Endothelial cell of umbilical vein (primary cell): ENCODE measurements around the gene MTSS2. TPM values are rescaled to one million over a fixed set of nuclear protein-coding genes. Genes with fewer than 3 reads are reported as not detected.
"Not testable (repeated sequence)": the region's sequence is repeated elsewhere in the genome, so short reads cannot be mapped to it uniquely, and the experiment has no call there.

Experiments used
- BruUV-seq: library from RNA; stranded (reverse); fragments of 400-500 nt; replicated peaks from 2 replicates; lab custom pipeline; 2021; lab: Mats Ljungman, UMichigan
- CTCF ChIA-PET: fragments of 300-600, 350-600 bp; sonication (Branson Sonifier 250); formaldehyde crosslinking; loops from one replicate; lab custom pipeline; 2021; ENCODE audit warnings: antibody characterized with exemption, inconsistent platforms; lab: Charles Lee
- POLR2A ChIA-PET: fragments of 300-600, 350-600 bp; sonication (Branson Sonifier 250); formaldehyde crosslinking; loops from one replicate; lab custom pipeline; 2021; ENCODE audit warnings: antibody characterized with exemption, inconsistent platforms; lab: Charles Lee
- DNase-seq: peaks from one replicate; pipeline ENCODE4 v3.0.0-alpha.2; 2011; ENCODE audit warnings: low read depth, low spot score
- FAIRE-seq: peaks from 2 replicates; lab custom pipeline; 2011; peaks lifted over from hg19 to GRCh38; lab: Jason Lieb, UNC
- H2AFZ ChIP-seq: 2 replicates; pipeline ENCODE4 v1.6.0; 2012; ENCODE audit warnings: low read depth, low read length, control low read depth, inconsistent platforms
- H3K27ac ChIP-seq: 2 replicates; pipeline ENCODE4 v1.5.1; 2011; ENCODE audit warnings: low read depth, mild to moderate bottlenecking, control low read depth, low read length, moderate library complexity; ENCODE audit not compliant: insufficient read depth
- H3K27me3 ChIP-seq, 2 experiments: 2 replicates each; pipeline versions ENCODE4 v1.6.0 to v1.6.1; 2011; ENCODE audit warnings: low read length in 2 of 2, mixed read lengths in 1 of 2; ENCODE audit not compliant: control insufficient read depth in 2 of 2, insufficient read depth in 2 of 2
- H3K36me3 ChIP-seq, 2 experiments: 2 replicates in 1 of 2; 3 replicates in 1 of 2; pipeline ENCODE4 v1.5.1; 2011; ENCODE audit warnings: low read length in 2 of 2, mild to moderate bottlenecking in 1 of 2, moderate library complexity in 1 of 2; ENCODE audit not compliant: control insufficient read depth in 2 of 2, insufficient read depth in 2 of 2; ENCODE audit errors: extremely low read depth in 1 of 2
- H3K4me1 ChIP-seq: 3 replicates; pipeline ENCODE4 v1.5.1; 2011; ENCODE audit warnings: mild to moderate bottlenecking, low read length; ENCODE audit not compliant: control insufficient read depth, insufficient read depth; ENCODE audit errors: extremely low read depth
- H3K4me2 ChIP-seq: 2 replicates; pipeline ENCODE4 v1.6.1; 2011; ENCODE audit warnings: low read length, control low read depth, mixed read lengths; ENCODE audit not compliant: insufficient read depth
- H3K4me3 ChIP-seq, 3 experiments: fragments of 200-600 bp in 1 of 3; sonication (generic), shearing (Covaris generic) in 1 of 3; replicated peaks in 1 of 3; 2 replicates each; pipeline ENCODE4 v1.5.1; 2011 to 2016; ENCODE audit warnings: control low read depth in 3 of 3, low read length in 3 of 3, mild to moderate bottlenecking in 2 of 3, inconsistent platforms in 1 of 3, low read depth in 1 of 3, moderate library complexity in 1 of 3; ENCODE audit not compliant: insufficient read depth in 1 of 3
- H3K79me2 ChIP-seq: 2 replicates; pipeline ENCODE4 v1.6.0; 2012; ENCODE audit warnings: low read length, inconsistent platforms; ENCODE audit not compliant: control insufficient read depth, insufficient read depth
- H3K9ac ChIP-seq: replicated peaks from 2 replicates; pipeline ENCODE3; 2011; ENCODE audit warnings: low read length, control low read depth; ENCODE audit not compliant: insufficient read depth; ENCODE audit errors: extremely low read depth
- H3K9me1 ChIP-seq: replicated peaks from 3 replicates; pipeline ENCODE4 v1.6.0; 2011; ENCODE audit warnings: mild to moderate bottlenecking, low read length; ENCODE audit not compliant: control insufficient read depth, insufficient read depth; ENCODE audit errors: extremely low read depth
- H3K9me3 ChIP-seq: replicated peaks from 2 replicates; pipeline ENCODE4 v1.5.1; 2012; ENCODE audit warnings: low read length, inconsistent platforms; ENCODE audit not compliant: control insufficient read depth, insufficient read depth
- H4K20me1 ChIP-seq: replicated peaks from 2 replicates; pipeline ENCODE3; 2011; ENCODE audit warnings: mild to moderate bottlenecking, low read length; ENCODE audit not compliant: control insufficient read depth, insufficient read depth; ENCODE audit errors: extremely low read depth
- EZH2 ChIP-seq: IDR thresholded peaks from 2 replicates; pipeline ENCODE4 v1.6.1; 2012; ENCODE audit warnings: borderline replicate concordance, low read depth, mild to moderate bottlenecking, moderate library complexity, low read length, inconsistent platforms; ENCODE audit not compliant: severe bottlenecking
- JUN ChIP-seq: IDR thresholded peaks from 2 replicates; pipeline ENCODE4 v1.6.1; 2011; ENCODE audit warnings: borderline replicate concordance, low read depth; ENCODE audit not compliant: insufficient read length, insufficient read depth
- MAX ChIP-seq: IDR thresholded peaks from 2 replicates; pipeline ENCODE4 v1.6.1; 2011; ENCODE audit not compliant: insufficient read depth, insufficient read length
- MYC ChIP-seq: IDR thresholded peaks from one replicate; pipeline ENCODE4 v1.6.1; 2011; ENCODE audit warnings: mild to moderate bottlenecking, low read depth, low read length
- POLR2A ChIP-seq: IDR thresholded peaks from 2 replicates; pipeline ENCODE4 v1.6.1; 2012; ENCODE audit warnings: low read depth, mild to moderate bottlenecking, control low read depth, low read length
- POLR2AphosphoS5 ChIP-seq: IDR thresholded peaks from 2 replicates; pipeline ENCODE4 v1.6.1; 2012; ENCODE audit warnings: low read depth, mild to moderate bottlenecking, control low read depth, low read length, moderate library complexity; ENCODE audit not compliant: insufficient read depth
- dilution Hi-C: fragments of 300-500 bp; cut with MboI; formaldehyde crosslinking; loops from one replicate; pipeline ENCODE4 v1.15.0; 2019; ENCODE audit warnings: low sequenced_read_pairs; ENCODE audit not compliant: extremely low pct_ligation_motif_present
- intact Hi-C: fragments of 100-400 bp; cut with micrococcal nuclease; formaldehyde crosslinking; loops from one replicate; pipeline ENCODE4 v1.10.0; 2022
- polyA plus RNA-seq, 4 experiments: library from polyadenylated mRNA; depleted of rRNA in 3 of 4; stranded (reverse) in 3 of 4; unstranded in 1 of 4; fragments of >200 nt; gene quantifications; 2 replicates each; pipeline versions ENCODE4 v1.2.1 to v1.2.3, GENCODE V29; 2011 to 2012; ENCODE audit warnings: missing spikeins in 1 of 4
- total RNA-seq: library from RNA; stranded (reverse); gene quantifications from 2 replicates; pipeline ENCODE4 v1.2.3, GENCODE V29; 2021
- TF ChIP-seq, protein P1 (sequence below), 2 donors: IDR thresholded peaks; 1 replicate in 1 of 2; 2 replicates in 1 of 2; pipeline ENCODE4 v1.5.1; 2011; ENCODE audit warnings: low read length in 2 of 2, mild to moderate bottlenecking in 2 of 2, moderate library complexity in 2 of 2, control low read depth in 1 of 2, inconsistent platforms in 1 of 2, low read depth in 1 of 2; ENCODE audit not compliant: insufficient read depth in 1 of 2; ENCODE audit errors: extremely low read depth in 1 of 2

MTSS2 gene
- total and polyA plus RNA-seq, 2 donors (not counting 3 experiments of a cell fraction or from before 2014, with no cell fraction given), result 38.4 to 42.3 TPM

DNA sequence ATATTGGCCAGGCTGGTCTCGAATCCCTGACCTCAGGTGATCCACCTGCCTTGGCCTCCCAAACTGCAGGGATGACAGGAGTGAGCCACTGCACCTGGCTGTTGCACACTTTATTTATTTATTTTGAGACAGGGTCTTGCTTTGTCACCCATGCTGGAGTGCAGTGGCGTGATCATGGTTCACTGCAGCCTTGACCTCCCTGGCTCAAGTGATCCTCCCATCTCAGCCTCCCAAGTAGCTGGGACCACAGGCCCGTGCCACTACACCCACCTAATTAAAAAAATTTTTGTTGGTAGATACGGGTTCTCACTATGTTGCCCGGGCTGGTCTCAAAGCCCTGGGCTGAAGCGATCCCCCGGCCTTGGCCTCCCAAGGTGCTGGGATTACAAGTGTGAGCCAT is 42.6 kb downstream of the MTSS2 start:
- H3K27me3 ChIP-seq, H3K9ac ChIP-seq, dilution Hi-C loops, H3K27ac ChIP-seq, H2AFZ ChIP-seq, CTCF ChIA-PET, intact Hi-C loops, H3K4me2 ChIP-seq, H3K79me2 ChIP-seq, POLR2A ChIA-PET, H3K9me1 ChIP-seq, H3K9me3 ChIP-seq, H3K36me3 ChIP-seq, H4K20me1 ChIP-seq, DNase-seq, H3K4me1 ChIP-seq, H3K4me3 ChIP-seq, BruUV-seq, FAIRE-seq: not testable (repeated sequence)

GRCh38 chr16:70642633-70643032 is 43.2 kb downstream of the MTSS2 start:
- Histone ChIP-seq H3K4me1 (peaks cover 3% of the 10 kb centered on the region), H3K9me3 (no peaks in the 10 kb centered on the region), H3K79me2 (no peaks in the 10 kb centered on the region), H3K4me3 (no peak overlapping the region), H3K27me3 (no peaks in the 10 kb centered on the region), H4K20me1 (no peaks in the 10 kb centered on the region), H3K4me2 (no peak overlapping the region), H2AFZ (no peak overlapping the region), H3K36me3 (no peaks in the 10 kb centered on the region), H3K9ac (no peak overlapping the region), H3K27ac (no peak overlapping the region), H3K9me1 (no peaks in the 10 kb centered on the region)
- dilution Hi-C loops (no loop called here), intact Hi-C loops (no loop called here)
- CTCF ChIA-PET, result no interaction called here
- DNase-seq, result no peak
- TF ChIP-seq JUN, result no peak
- TF ChIP-seq, protein P1, sequence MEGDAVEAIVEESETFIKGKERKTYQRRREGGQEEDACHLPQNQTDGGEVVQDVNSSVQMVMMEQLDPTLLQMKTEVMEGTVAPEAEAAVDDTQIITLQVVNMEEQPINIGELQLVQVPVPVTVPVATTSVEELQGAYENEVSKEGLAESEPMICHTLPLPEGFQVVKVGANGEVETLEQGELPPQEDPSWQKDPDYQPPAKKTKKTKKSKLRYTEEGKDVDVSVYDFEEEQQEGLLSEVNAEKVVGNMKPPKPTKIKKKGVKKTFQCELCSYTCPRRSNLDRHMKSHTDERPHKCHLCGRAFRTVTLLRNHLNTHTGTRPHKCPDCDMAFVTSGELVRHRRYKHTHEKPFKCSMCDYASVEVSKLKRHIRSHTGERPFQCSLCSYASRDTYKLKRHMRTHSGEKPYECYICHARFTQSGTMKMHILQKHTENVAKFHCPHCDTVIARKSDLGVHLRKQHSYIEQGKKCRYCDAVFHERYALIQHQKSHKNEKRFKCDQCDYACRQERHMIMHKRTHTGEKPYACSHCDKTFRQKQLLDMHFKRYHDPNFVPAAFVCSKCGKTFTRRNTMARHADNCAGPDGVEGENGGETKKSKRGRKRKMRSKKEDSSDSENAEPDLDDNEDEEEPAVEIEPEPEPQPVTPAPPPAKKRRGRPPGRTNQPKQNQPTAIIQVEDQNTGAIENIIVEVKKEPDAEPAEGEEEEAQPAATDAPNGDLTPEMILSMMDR (IDR thresholded peaks at IDR 0.05; ENCODE audit: extremely low read depth in 1 of 2, insufficient read depth in 1 of 2, low read depth in 1 of 2, low read length in 2 of 2), result no peak
- TF ChIP-seq MYC, result no peak
- TF ChIP-seq POLR2A, result no peak
- TF ChIP-seq MAX, result no peak
- no peak for TF ChIP-seq POLR2AphosphoS5
- TF ChIP-seq EZH2, result no peak
- FAIRE-seq, result no peak
- no TSS peak for BruUV-seq
- POLR2A ChIA-PET, result no interaction called here
